ENCODE measurements around the gene DHX9.

- no peak for TF ChIP-seq FOS (IDR thresholded peaks at IDR 0.05; ENCODE audit: extremely low read depth, insufficient read length)
- no peak for TF ChIP-seq POLR2A (conservative IDR thresholded peaks at IDR 0.05)
- no peak for TF ChIP-seq HBP1 (CRISPR knock-in tag; IDR thresholded peaks at IDR 0.05)
These were observed 33.0 kb upstream of the DHX9 start for GRCh38 chr1:182806015-182806678.

Measured in K562 (cell line).